Measurements from ENCODE around the gene GPR84. TPM values are rescaled to one million over a fixed set of nuclear protein-coding genes. Genes with fewer than 3 reads are reported as not detected.
A peak's percentile ranks its signal among the peaks of the same experiment; 100 is the strongest.
"Not testable (repeated sequence)": the region's sequence is repeated elsewhere in the genome, so short reads cannot be mapped to it uniquely, and the experiment has no call there.

The GPR84 gene
- total RNA-seq, 1 donor from 2014 or later = 0.96 TPM

GRCh38 chr12:54355104-54355815 lies 9.0 kb downstream of the GPR84 start:
- no peak for ATAC-seq
- no peak for DNase-seq
- TF ChIP-seq CTCF (IDR thresholded peaks at IDR 0.05) = no peak
- Histone ChIP-seq H3K4me1 (peaks cover 42% of the 10 kb centered on the region), H3K27me3 (no peaks in the 10 kb centered on the region), H3K4me3 (no peak overlapping the region), H3K27ac (no peak overlapping the region), H3K36me3 (peaks cover 13% of the 10 kb centered on the region), H3K9me3 (no peaks in the 10 kb centered on the region)
- intact Hi-C loops (cut with DNase I) = no loop called here

DNA sequence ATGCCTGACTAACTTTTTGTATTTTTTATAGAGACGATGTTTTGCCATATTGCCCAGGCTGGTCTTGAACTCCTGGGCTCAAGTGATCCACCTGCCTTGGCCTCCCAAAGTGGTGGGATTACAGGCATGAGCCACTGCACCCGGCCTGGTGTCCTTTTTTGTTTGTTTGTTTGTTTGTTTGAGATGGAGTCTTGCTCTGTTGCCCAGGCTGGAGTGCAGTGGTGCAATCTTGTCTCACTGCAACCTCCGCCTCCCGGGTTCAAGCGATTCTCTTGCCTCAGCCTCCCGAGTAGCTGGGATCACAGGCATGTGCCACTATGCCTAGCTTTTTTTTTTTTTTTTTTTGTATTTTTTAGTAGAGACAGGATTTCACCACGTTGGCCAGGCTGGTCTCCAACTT lies 10.0 kb downstream of the GPR84 start:
- ATAC-seq; intact Hi-C loops (cut with DNase I); H3K4me3 ChIP-seq; H3K27ac ChIP-seq; DNase-seq; H3K9me3 ChIP-seq; H3K27me3 ChIP-seq: not testable (repeated sequence)
- Histone ChIP-seq H3K36me3 (peaks cover 23% of the 10 kb centered on the region), H3K4me1 (peaks cover 34% of the 10 kb centered on the region)

- H3K27me3 ChIP-seq = no peaks in the 10 kb centered on the region
- no peaks in the 10 kb centered on the region for H3K9me3 ChIP-seq
- H3K4me1 ChIP-seq = peaks cover 32% of the 10 kb centered on the region
- ATAC-seq (peak; percentile 72), DNase-seq (no peak)
- intact Hi-C loops (cut with DNase I) = no loop called here
- no peak overlapping the region for H3K4me3 ChIP-seq
- H3K36me3 ChIP-seq = peaks cover 34% of the 10 kb centered on the region
- TF ChIP-seq CTCF (IDR thresholded peaks at IDR 0.05) = no peak
- H3K27ac ChIP-seq = peak overlapping the region; percentile 47
Measured at GRCh38 chr12:54352891-54353874, 11.1 kb downstream of the GPR84 start.

DNA sequence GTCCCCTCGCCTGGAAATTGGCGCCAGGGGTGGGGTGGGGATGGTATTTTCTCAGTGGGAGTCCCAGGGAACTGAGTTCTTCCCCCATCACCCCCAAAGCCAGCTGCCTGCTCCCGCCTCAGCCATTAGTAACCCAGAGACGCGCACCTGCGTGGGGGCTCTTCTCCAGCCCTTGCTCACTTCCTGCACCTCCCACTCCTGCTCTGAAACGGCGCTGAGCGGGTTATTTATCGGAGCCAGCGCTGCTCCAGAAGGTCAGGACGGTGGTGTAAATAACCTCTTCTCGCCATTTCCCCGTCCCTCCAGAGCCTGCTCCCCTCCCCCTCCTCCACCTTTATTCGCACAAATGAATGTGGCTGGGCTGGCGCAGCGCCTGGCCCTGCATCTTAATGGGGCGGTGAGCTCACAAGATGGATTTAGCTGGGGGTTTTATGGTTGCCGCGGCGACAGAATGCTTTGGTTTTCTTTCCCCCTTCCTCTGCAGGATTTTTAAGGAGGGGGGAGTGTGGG lies 12.2 kb downstream of the GPR84 start:
- peak overlapping the region; percentile 47 for H3K27ac ChIP-seq
- peaks cover 28% of the 10 kb centered on the region for H3K4me1 ChIP-seq

GRCh38 chr12:54351341-54351740 lies 12.9 kb downstream of the GPR84 start:
- Histone ChIP-seq H3K36me3 (peaks cover 53% of the 10 kb centered on the region), H3K9me3 (no peaks in the 10 kb centered on the region), H3K4me3 (no peak overlapping the region), H3K27me3 (no peaks in the 10 kb centered on the region), H3K27ac (peak overlapping the region; percentile 30), H3K4me1 (peaks cover 28% of the 10 kb centered on the region)
- no peak for TF ChIP-seq CTCF (IDR thresholded peaks at IDR 0.05)
- intact Hi-C loops (cut with DNase I) = no loop called here
- no peak for ATAC-seq
- DNase-seq = no peak

More for the DNA sequence above, 12.2 kb downstream of the GPR84 start:
- ATAC-seq = peak; percentile 54
- peak; percentile 84 for DNase-seq
- H3K36me3 ChIP-seq = peaks cover 45% of the 10 kb centered on the region
- intact Hi-C loops (cut with DNase I) = no loop called here
- H3K4me3 ChIP-seq = no peak overlapping the region
- no peak for TF ChIP-seq CTCF (IDR thresholded peaks at IDR 0.05)
- H3K27me3 ChIP-seq = no peaks in the 10 kb centered on the region
- H3K9me3 ChIP-seq = no peaks in the 10 kb centered on the region

Data from upper lobe of right lung (tissue), 1 donor.